GM19324 (cell line): Measurements from ENCODE around the gene TBL1XR1.
A peak's percentile ranks its signal among the peaks of the same experiment; 100 is the strongest.
"Not testable (repeated sequence)": the region's sequence is repeated elsewhere in the genome, so short reads cannot be mapped to it uniquely, and the experiment has no call there.

Source experiments
- ATAC-seq: cut with Tn5 transposase; IDR thresholded peaks from one replicate; pipeline ENCODE4 v1.9.1; 2021; ENCODE audit warnings: mild to moderate bottlenecking, moderate library complexity; ENCODE audit not compliant: unreplicated experiment, low FRiP score

The TBL1XR1 gene

GRCh38 chr3:177145954-177146353 is 51.3 kb downstream of the TBL1XR1 start:
- no peak for ATAC-seq

DNA sequence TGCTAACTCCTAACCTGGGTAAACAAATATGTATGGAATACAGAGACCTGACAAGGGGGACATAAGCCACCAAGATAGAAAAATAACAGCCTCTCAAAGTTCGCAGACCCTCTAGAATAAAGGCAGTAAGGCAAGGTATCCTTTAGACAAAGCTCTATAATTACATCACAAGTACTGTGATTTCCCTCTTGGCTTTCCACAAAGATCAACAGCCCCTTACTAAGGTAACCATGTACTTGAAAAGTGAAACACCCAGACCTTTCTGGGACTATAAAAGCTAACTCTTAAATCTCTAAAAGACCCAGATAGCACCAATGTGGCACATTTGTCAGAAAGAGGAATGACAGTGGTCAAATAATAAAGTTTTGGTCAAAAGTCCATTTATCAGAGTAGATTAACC is 51.9 kb downstream of the TBL1XR1 start:
- peak; percentile 15 for ATAC-seq

GRCh38 chr3:177144922-177145321 is 52.4 kb downstream of the TBL1XR1 start:
- peak; percentile 54 for ATAC-seq

GRCh38 chr3:177141899-177142646 is 55.2 kb downstream of the TBL1XR1 start:
- no peak for ATAC-seq

GRCh38 chr3:177141471-177141870 is 55.8 kb downstream of the TBL1XR1 start:
- ATAC-seq, result no peak

DNA sequence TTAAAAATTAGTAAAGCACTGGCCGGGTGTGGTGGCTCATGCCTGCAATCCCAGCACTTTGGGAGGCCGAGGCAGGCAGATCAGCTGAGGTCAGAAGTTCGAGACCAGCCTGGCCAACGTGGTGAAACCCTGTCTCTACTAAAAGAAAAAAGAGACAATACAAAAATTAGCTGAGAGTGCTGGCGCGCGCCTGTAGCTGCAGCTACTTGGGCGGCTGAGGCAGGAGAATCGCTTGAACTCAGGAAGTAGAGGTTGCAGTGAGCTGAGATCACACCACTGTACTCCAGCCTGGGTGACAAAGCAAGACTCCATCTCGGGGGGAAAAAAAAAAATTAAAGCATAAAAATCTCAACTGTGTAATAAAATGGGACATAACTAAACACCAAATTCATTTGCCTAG is 58.1 kb downstream of the TBL1XR1 start:
- not testable (repeated sequence) for ATAC-seq

DNA sequence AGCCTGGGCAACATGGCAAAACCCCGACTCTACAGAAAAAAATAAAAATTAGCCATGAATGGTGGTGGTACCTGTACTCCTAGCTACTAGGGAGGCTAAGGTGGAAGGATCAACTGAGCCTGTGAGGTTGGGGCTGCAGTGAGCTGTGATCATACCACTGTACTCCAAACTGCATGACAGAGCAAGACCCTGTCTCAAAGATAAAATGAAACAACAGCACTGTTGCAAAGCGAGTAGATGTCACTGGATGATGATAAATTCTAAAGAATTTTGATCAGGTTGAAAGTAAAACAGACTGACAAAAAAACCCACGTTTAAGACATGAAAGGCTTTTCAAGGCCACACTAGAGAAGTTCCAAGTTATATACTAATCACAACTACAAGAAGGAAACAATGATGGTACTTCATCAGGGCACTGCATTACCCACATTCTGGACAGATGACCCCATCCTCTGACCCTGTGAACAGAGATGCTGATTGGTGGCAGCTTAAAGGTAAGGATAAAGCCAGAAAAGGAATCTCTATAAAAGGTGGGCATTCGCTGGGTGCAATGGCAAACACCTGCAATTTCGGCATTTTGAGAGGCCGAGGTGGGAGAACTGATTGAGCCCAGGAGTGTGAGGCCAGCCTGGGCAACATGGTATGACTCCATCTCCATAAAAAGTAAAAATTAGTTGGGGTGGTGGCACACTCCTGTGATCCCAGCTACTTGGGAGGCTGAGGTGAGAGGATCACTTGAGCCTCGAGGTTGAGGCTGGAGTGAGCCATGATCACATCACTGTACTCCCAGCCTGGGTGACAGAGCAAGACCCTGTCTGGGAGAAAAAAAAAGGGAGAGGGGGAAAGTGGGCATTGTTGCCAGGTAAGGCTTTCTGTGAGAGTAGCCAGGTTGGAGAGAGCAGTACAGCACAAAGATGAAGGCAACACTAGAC is 59.2 kb downstream of the TBL1XR1 start:
- no peak for ATAC-seq

GRCh38 chr3:177136741-177137140 is 60.5 kb downstream of the TBL1XR1 start:
- no peak for ATAC-seq

DNA sequence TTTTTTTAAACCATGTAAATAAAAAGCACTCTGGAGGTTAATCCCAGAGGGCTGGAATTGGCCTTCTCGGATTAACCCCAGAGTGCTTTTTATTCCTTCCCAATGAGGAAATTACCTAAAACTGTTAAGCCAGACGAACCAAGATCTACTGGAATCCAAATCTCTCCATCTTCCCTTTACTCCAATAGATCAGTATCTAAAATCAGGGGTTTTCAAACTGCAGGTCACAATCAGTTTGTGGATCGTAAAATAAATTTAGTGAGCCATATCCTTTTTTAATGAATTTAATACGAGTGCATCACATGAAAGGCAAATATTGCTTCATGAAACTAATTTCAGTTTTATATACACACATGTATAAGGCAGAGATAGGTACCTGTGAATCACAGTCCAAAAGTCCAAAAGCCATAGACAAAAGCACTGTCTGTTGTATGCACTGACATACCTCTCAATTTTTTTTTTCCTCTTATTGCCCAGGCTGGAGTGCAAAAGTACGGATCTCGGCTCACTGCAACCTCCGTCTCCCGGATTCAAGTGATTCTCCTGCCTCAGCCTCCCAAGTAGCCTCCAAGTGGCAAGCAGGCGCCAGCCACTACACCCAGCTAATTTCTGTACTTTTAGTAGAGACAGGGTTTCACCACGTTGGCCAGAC is 61.3 kb downstream of the TBL1XR1 start:
- ATAC-seq, result no peak

GRCh38 chr3:177134816-177135210 is 62.5 kb downstream of the TBL1XR1 start:
- no peak for ATAC-seq

DNA sequence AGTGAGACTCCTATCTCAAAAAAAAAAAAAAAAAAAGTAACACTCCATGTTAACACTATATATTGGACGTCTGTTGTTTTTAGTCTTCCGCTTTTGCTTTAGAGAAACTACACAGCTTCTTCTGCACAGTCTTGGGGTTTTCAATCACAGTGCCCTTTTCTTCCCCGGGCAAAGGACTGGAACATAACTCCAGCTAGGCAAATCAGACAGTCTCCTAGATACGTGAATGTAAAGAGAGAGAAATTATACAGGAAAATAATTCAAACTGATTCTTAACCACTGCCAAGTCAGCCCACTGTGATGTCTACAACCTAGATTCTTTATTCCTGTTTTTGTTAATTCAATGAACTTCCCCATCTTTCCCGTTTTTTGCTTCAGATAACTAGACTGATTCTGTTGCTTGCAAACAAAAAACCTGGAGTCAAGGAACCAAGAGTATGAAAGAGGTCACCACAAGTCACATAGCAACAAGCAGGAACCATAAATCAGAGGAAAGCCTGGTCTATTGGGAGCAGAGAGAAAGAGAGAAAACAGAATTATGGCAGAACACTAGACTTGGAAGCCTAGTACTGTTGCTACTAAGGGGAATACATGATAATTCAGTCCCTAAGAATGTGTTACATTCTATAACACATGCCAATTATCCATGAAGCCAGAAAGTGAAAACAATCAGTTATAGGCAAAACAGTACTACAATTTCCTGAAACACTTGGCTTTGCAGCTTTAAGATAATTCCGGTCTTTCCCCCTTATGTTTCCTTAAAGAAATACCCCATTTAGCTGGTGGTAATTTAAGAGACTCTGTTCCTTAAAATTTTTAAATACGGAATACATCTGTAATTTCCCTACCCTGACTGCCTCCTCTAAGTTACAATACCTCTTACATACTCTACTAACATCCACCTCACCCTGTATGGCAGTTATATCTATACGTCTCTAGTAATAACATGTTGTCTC is 63.1 kb downstream of the TBL1XR1 start:
- ATAC-seq, result no peak

- no peak for ATAC-seq
Measured at GRCh38 chr3:177131927-177132636, 65.2 kb downstream of the TBL1XR1 start.

DNA sequence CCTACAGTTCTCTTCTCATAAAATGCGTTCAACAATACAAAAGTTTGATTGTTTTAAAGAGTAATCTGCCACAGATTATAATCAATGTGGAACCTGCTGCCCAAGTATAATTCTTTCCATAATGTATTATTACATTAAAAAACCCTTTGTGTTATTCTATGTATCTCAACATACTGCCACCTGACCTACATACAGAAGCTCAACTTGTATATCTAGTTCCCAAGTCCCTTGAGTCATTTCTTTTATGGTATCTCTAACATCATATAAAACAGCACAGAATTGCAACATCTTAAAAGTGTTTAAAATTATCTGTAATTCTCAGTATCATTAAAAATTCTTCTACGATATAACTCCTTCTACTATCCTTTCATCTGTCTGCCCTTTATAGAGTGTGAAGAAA is 70.3 kb downstream of the TBL1XR1 start:
- no peak for ATAC-seq

DNA sequence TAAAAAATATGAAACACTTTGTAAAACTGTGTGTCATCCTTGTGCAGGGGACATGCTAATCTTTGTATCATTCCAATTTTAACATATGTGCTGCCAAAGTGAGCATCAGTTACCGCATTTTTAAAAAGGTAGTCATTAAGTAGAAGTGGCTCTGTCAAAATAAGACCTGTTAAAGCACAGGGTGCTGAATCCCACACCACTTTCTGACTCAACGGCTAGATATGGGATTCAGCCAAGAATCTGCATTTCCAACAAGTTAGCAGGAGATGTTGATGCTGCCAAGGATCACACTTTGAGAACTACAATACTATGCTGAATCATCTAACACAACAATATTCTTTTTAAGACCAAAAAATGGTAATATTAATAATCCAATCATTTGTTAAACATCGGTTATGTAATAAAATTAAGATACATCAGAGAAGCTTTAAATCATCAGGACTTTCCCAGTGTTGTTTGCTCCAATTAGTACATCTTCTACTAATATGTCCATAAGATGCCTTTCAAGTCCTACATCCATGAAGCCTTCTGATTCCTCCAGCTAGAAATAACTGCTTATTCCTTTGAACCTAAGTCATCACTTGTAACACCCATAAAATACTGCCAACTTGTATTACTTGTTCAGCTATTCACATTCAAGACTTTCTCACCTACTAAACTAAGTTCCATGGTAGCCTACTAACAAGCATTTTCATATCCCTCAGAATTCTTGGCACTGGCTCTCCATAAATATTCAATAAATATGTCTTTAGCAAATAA is 71.1 kb downstream of the TBL1XR1 start:
- no peak for ATAC-seq

DNA sequence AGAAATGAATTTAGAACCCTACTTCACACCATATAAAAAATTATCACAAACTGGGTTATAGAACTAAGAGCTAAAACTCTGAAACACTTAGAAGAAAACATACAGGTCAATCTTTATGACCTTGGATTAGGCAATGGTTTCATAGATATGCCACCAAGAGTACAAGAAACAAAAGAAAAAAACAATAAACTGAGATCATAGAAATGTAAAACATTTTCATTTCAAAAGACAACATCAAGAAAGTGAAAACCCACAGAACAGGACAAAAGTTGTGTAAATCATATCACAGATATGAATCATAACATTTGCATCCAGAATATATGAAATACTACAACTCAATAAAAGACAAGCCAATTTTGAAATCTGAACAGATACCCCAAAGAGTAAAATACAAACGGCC is 72.4 kb downstream of the TBL1XR1 start:
- no peak for ATAC-seq

DNA sequence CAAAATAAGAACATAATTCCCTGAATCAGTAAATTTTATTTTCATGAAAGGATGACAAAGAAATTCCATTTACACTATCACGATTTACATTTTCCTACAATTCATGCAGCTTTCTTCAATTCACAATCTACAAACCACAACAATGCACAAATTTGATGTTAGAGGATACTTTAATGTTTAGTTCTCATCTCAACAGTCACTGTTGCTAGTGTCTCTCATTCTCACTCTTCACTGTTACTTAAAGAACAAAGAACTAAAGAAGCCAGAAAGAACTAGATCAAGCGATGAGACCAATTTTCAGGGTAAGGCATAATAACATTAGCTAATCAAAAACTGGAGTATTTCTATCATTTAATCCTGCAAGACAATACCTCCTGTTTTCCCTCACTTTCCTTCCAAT is 73.5 kb downstream of the TBL1XR1 start:
- ATAC-seq, result no peak

GRCh38 chr3:177122183-177122856 is 75.0 kb downstream of the TBL1XR1 start:
- ATAC-seq, result no peak

- ATAC-seq, result no peak
Measured at GRCh38 chr3:177119829-177120228, 77.5 kb downstream of the TBL1XR1 start.
